HG03460 (cell line): Measurements from ENCODE around the gene TPM4.
"Not testable (repeated sequence)": the region's sequence is repeated elsewhere in the genome, so short reads cannot be mapped to it uniquely, and the experiment has no call there.

Source experiments
- ATAC-seq: cut with Tn5 transposase; IDR thresholded peaks from one replicate; pipeline ENCODE4 v1.9.1; 2021; ENCODE audit not compliant: unreplicated experiment

The TPM4 gene

GRCh38 chr19:16071072-16071691, 5.1 kb upstream of the TPM4 start:
- ATAC-seq, result no peak

- no peak for ATAC-seq
Measured at GRCh38 chr19:16073481-16073880, 2.8 kb upstream of the TPM4 start.

- ATAC-seq, result no peak
Measured at GRCh38 chr19:16073988-16074387, 2.3 kb upstream of the TPM4 start.

- ATAC-seq, result no peak
Measured at GRCh38 chr19:16074488-16075365, 1.6 kb upstream of the TPM4 start.

- ATAC-seq, result no peak
Measured at GRCh38 chr19:16075430-16076153, 703 bp upstream of the TPM4 start.

GRCh38 chr19:16076958-16077611, 790 bp downstream of the TPM4 start:
- no peak for ATAC-seq

GRCh38 chr19:16077984-16078758, 1.9 kb downstream of the TPM4 start:
- no peak for ATAC-seq

GRCh38 chr19:16078759-16079707, 2.7 kb downstream of the TPM4 start:
- peak; percentile 42 for ATAC-seq

- ATAC-seq, result no peak
Measured at GRCh38 chr19:16084067-16084685, 7.9 kb downstream of the TPM4 start.

- no peak for ATAC-seq
Measured at GRCh38 chr19:16085115-16085514, 8.8 kb downstream of the TPM4 start.

- not testable (repeated sequence) for ATAC-seq
Measured at GRCh38 chr19:16087404-16087803, 11.1 kb downstream of the TPM4 start.

- no peak for ATAC-seq
Measured at GRCh38 chr19:16087940-16088339, 11.6 kb downstream of the TPM4 start.

GRCh38 chr19:16088351-16089009, 12.2 kb downstream of the TPM4 start:
- ATAC-seq, result no peak

- ATAC-seq, result no peak
Measured at GRCh38 chr19:16089010-16089846, 12.9 kb downstream of the TPM4 start.

- no peak for ATAC-seq
Measured at GRCh38 chr19:16091546-16092475, 15.5 kb downstream of the TPM4 start.

GRCh38 chr19:16094360-16095070, 18.2 kb downstream of the TPM4 start:
- no peak for ATAC-seq
